Hippocampal formation (tissue), 2 donors: ENCODE data around the gene ZFPM1.
"Not testable (repeated sequence)": the region's sequence is repeated elsewhere in the genome, so short reads cannot be mapped to it uniquely, and the experiment has no call there.

Experiments
- DNase-seq, 2 donors: peaks; one replicate each; lab custom pipeline; 2025; lab: John Stamatoyannopoulos, UW

Gene ZFPM1

GRCh38 chr16:88464447-88465318 lies 11.6 kb downstream of the ZFPM1 start:
- DNase-seq, result no peak

DNA sequence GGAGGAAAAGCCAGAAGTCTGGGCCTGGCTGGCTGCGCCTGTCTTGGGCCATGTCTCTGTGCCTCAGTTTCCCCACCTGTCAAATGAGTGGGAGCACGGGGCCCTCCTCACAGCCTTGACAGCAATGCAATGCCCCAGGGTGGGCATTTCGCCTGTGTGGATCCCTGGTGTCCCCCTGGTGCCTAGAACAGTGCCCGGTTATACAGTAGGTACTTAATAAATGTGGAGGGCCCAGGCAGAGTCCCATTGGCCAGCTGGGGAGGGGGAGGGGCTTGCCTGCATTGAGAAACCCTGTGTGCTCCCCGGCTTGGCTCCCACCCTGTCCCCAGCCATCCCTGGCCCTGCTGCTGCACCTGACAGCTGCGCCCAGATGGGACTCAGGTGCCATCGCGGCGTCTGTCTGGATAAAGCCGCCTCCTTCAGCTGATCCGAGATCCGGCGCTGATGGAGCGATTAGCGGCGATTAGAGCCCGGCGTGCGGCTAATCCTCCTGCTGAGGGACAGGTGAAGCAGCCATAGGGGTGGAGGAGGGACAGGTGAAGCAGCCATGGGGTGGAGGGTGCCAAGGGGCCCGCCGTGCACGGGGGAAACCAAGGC lies 12.4 kb downstream of the ZFPM1 start:
- no peak for DNase-seq

DNA sequence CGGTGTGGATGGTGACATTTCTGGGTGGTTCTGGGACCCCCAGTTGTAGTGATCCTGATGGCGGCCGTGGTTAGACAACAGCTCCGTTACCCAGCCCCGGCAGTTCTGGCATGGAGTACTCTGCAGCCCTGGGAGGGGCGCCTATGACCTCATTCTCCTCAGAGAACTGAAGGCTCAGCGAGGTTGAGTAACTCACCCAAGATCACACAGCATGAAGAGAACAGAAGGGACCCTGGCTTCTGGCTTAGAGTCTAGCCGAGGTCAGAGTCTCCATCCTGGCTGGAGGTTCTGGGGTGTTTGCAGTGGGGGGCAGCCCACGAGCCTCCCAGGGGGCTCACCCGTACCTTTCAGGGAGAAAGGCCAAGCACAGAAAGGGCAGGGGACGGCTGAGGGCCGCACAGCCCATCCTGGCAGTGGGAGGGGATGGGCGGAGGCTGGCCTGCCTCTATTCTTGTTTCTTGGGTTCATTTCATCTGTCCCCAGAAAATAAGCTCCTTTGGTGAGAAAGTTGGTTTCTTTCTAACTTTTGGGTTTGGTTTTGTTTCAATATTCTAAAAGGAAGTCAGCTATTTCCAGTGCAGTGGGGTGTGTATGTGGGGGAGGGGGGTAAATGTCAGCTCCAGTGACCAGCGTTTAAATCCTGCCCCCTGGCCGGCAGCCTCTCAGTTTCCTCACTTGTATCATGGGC lies 13.2 kb downstream of the ZFPM1 start:
- DNase-seq, result no peak

DNA sequence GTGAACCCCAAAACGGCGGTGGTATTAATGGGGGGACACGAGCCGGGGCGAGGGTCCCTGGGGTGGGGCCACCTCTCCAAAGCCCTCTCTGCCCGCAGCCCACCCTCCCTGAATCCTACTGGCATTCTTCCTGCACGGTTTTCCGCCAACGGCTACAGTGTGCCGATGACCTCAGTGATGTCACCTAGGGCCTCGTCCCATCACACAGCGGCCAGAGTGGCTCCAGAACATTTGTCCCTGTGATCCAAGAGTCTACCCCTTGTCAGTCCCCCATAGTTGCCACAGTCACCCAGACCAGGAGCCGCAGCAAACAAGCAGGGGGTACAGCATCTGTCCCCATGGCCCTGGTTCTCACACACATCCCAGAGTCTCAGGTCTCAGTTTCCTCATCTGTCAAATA lies 13.9 kb downstream of the ZFPM1 start:
- DNase-seq, result no peak

DNA sequence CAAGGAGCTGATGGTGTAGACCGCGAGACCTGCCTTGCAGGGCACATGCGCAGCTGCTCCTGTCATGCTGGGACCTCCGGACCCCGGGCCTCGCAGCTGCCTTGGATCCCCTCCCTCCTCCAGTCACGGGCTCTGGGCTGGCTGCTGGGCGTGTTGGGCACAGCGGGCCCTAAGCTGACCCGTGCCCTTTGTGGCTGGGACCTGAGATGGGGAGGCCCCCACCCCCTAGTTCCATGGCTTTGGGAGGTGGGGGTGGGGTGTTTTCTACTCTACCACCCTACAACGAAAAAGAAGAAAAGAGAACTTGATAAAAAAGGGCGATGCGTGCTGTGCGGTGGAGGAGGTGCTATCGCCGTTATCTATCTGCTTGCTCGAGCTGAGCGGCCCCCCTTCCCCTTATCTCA lies 14.5 kb downstream of the ZFPM1 start:
- DNase-seq, result no peak

DNA sequence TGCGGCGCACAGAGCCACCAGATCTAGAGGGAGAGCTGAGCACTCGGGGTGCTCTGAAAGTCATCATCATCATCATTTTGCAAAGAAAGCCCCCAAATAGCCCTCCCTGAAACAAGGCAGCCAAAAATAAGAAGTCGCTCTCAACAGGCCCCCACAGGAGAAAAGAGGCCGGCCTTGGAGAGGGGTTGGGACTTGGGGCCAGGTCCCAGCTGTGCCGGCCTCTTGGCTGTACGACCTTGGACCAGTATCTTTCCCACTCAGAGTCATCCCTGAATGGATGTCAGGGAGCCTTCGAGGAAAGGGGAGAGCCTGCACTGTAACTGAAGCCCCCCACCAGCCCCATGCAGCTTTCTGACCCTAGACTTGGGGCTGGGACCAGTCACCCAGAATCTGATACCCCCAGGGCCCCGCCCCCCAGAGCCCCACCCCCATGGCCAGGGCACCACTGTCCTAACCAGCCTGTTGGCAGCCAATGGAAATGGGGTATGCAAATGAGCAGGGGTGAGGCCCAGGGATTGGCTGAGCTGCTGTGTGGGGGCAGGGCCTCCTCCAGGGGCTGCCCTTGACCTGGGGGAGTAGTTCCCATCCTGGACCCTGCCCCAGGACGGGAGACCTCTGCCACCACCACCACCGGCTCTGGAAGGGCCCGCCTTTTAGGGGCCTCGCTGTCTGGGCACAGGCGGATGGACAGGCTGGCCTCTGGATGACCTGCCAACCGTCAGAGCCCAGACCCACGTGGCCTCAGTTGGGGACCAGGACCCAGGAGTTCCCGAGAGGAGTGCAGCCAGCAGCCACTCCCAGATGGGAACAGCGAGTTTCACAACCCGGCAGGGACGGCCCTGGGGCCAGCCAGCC lies 15.4 kb downstream of the ZFPM1 start:
- no peak for DNase-seq

GRCh38 chr16:88469615-88470395 lies 16.7 kb downstream of the ZFPM1 start:
- no peak for DNase-seq

DNA sequence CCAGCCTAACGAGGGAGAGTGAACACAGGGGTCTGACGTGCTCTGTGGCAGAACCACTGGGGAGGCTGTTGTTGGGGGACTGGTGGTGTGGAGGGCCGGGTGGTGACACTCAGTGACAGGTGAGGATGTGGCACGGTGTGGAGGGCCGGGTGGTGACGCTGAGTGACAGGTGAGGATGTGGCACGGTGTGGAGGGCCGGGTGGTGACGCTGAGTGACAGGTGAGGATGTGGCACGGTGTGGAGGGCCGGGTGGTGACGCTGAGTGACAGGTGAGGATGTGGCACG lies 17.3 kb downstream of the ZFPM1 start:
- DNase-seq, result not testable (repeated sequence)

GRCh38 chr16:88470696-88471095 lies 17.6 kb downstream of the ZFPM1 start:
- DNase-seq, result not testable (repeated sequence)

- no peak for DNase-seq
Measured at GRCh38 chr16:88471115-88471514, 18.0 kb downstream of the ZFPM1 start.

- DNase-seq, result no peak
Measured at GRCh38 chr16:88471575-88471974, 18.5 kb downstream of the ZFPM1 start.

DNA sequence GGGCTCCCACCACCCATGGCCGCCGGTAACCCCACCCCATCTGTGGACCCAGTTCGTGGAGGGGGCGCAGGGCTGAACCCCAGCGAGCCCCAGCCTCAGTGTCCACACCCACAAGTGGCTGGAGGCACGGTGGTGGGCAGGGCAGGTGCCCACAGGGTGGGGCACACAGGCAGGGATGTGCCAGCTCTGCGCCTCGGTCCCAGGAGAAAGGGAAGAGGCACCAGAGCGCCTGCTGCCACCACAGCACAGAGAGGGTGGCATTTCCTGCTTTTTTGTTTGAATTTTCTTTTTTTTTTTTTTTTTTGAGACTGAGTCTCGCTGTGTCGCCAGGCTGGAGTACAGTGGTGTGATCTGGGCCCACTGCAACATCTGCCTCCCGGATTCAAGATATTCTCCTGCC lies 19.0 kb downstream of the ZFPM1 start:
- no peak for DNase-seq

- no peak for DNase-seq
Measured at GRCh38 chr16:88472637-88473205, 19.6 kb downstream of the ZFPM1 start.

- no peak for DNase-seq
Measured at GRCh38 chr16:88473666-88474534, 20.8 kb downstream of the ZFPM1 start.

- no peak for DNase-seq
Measured at GRCh38 chr16:88475037-88475436, 22.0 kb downstream of the ZFPM1 start.

DNA sequence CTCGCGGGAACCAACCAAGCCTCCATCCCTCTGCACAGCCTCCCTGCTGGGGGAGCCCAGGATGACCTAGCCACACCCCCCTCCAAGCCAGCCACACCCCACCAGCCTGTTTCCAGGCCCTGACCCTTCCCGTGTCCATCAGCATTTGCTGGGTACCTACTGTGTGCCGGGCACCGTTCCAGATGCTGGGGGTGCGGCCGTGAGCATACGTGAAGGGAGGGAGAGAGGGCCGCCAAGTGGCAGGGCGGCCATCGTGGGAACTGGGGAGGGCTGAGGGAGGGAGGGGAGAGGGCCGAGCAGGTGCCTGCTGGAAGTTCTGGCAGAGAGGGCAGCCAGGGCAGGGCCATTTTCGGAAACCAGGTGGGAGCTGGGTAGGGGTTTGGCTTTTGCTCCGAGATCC lies 23.1 kb downstream of the ZFPM1 start:
- DNase-seq, result no peak

GRCh38 chr16:88476817-88477397 lies 23.8 kb downstream of the ZFPM1 start:
- DNase-seq, result no peak

DNA sequence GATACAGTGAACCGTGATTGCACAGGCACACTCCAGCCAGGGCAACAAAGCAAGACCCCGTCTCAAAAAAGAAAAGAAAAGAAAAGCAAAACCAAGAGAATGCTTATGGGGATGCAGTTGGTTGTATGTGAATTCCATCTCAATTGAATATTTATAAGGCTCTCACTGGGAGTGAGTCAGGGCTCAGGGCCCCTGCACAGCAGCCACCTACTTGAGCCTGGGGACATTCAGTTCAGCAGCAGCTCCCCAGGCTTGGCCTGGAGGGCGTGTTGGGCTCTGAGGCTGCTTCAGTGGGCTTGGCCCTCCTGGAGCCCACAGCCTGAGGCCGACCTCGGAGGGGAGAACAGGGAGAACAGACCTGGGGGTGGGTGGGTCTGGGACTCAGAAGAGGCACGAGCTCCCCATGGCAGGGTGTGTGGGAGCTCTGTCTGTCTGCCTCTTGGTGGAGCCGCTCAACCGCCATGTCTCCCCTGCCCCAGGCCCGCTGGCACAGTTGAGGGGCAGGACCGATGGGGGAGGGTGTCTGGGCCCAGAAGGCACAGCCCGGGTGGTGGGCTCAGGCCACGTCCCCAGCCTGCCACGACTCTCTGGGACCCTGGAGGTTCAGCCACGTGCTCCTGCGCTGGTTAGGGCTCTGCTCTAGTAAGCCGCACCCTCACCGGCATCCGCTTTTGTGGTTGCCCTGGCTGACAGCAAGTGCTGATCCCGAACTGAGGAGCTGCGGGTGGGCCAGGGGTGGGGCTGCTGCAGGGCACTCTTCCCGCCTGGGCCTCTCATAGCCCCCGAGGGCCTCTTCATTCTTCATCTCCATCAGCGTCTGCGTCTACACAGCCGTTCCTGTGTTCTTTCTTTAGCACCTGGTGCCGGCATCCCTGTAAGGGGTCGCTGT lies 24.8 kb downstream of the ZFPM1 start:
- no peak for DNase-seq
